GM12872 (cell line): Measurements from ENCODE around the gene IL31.

Experiments
- TF ChIP-seq, protein P1 (sequence below): IDR thresholded peaks from 3 replicates; pipeline ENCODE4 v1.5.1; 2011; ENCODE audit warnings: low read depth, mild to moderate bottlenecking, low read length, moderate library complexity; ENCODE audit not compliant: insufficient read depth

The IL31 gene

DNA sequence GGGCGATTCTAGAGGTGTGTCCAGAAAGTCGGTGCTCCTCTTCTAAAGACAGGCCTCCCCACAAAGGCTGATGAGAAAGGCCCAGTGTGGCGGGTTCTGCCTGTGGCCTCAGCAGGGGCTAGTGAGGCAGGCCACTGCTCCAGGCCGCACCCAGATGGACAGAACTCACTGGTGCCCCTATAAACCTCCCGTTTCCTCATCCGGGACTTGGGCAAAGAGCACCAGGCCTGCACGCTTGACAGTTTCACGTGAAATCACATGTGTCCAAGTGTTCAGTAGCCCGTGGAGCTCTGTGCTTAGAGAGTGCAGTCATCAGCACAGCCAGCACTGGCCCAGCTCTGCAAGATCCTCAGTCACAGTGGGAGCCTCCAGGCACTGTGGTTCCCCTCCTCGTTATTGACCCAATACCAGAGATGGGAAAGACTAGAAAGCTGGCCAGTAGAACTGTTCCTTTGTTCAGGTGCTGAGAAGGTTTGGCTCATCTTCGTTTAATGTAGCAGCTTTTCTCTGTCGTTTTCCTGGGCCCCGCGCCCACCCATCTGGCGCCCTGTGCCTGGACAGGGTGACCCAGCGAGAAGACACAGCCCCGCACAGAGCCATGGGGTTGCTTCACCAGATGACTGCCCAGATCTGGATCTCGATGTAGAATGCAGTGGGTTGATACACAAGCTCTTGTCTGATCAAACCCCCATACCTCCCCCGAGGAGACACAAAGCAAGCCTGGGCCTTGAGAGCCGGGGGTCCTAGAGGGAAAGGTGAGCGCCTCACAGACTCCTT lies 26.3 kb downstream of the IL31 start:
- TF ChIP-seq, protein P1, sequence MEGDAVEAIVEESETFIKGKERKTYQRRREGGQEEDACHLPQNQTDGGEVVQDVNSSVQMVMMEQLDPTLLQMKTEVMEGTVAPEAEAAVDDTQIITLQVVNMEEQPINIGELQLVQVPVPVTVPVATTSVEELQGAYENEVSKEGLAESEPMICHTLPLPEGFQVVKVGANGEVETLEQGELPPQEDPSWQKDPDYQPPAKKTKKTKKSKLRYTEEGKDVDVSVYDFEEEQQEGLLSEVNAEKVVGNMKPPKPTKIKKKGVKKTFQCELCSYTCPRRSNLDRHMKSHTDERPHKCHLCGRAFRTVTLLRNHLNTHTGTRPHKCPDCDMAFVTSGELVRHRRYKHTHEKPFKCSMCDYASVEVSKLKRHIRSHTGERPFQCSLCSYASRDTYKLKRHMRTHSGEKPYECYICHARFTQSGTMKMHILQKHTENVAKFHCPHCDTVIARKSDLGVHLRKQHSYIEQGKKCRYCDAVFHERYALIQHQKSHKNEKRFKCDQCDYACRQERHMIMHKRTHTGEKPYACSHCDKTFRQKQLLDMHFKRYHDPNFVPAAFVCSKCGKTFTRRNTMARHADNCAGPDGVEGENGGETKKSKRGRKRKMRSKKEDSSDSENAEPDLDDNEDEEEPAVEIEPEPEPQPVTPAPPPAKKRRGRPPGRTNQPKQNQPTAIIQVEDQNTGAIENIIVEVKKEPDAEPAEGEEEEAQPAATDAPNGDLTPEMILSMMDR, result no peak

DNA sequence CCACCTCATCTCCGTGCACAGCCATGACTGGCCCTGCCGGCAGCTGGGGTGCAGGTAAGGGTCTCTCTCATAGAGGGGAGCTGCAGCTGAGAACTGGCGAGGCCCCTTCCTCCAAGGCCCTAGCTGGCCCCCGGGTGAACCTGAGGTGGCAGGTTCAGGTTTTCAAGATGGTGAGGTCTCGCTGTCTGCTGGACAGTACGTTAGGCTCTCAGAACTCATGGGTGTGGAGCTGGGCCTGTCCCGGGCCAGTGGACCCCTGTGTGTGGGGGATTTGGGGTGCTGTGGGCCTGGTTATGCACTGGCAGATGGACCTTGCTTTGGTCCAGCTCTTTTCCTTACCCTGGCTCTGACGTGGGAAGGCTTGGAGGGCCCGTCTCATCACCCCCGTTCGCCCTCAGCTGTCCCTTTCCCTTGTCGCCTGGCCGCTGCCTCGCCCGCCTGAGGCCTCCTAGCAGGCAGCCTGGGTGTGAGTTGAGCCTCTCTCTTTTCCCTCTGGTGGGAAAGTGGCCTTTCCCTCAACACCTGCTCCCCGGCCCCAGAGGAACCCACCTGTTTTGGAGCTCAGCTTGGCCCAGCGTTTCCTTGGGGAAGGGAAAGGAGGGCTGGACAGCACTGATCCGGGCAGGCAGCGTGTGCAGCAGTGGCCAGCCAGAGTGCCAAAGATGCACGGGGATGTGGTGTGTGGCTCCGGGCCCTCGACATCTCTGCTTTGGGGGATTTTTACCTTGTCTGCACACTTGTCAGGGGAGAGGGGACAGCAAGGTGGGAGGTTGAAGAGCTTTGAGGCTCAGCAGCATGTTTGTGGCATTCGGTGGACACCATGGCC lies 28.3 kb downstream of the IL31 start:
- TF ChIP-seq, protein P1, result no peak

DNA sequence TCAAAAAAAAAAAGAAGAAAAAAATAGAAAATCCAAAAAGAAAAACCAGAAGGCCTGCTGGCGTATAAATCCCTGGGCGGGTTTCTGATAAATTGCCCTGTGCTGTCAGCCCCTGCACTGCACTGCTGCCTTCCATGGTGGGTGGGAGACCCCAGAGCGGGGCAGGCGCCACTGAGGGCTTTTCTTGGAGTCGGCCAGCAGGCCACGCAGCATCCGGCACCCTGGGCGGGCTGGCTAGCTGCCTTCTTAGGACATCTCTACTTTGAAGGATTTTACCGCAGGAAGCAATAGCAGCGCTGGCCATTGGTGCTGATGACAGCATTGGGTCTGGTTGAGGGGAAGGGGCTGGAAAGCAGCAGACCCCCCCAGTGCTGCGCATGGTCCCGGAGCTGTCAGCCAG lies 29.1 kb downstream of the IL31 start:
- TF ChIP-seq, protein P1, result no peak

DNA sequence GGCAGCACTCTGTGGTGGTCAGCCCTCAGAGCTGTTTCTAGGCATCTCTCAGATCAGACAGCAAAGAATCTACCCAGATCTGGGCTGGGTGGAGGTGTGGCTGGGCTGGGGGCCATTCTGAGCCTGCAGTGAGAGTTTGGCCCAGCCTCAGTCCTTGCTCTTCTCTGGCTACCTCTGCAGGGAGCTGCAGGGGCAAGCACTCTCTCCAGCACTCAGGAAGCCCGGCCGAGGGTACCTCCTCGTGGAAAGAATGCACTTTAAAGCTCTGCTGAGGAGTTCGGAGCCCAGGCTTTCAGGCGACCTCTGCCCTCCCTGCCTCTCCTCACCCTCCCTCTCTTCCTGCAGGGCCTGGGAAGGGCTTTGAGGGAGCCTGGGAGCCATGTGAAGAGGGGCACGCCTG lies 31.2 kb downstream of the IL31 start:
- TF ChIP-seq, protein P1, result no peak

DNA sequence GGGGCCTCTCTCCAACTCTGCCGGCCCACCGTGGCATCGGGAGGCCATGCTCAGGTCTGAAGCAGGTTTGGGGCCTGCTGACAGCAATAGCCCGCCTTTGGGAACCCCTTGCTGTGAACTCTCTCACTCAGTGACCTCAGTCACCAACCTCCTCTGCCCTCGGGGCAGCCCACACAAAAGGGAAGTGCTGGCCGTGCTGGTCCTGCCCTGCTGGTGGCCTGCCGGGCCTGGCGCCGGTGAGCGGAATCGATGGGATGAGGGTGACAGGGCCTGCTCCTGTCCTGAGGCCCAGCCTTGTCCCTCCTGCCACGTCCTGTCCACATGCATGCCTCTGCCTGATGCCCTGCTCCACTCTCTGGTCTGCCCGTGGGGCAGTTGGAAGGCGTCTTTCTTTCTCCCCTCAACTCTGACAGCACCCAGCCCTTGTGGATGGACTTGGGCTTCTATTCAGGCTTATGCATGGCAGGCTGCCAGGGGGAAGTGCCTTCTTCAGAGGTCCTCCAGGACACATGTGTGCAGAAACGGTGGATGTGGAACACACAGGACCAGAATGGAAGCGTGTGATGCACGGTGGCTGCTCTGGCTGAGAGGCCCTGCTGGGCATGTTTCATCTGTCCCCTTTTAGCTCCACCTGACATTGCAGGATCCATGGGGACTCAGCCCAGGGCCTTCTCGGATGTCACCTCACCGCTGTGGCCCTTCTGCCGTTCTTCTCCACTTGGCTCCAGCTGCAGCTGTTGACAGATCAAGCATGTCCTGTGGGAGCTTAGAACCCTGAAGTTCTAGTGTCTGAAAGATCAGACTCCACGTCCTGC lies 31.9 kb downstream of the IL31 start:
- TF ChIP-seq, protein P1, result no peak

DNA sequence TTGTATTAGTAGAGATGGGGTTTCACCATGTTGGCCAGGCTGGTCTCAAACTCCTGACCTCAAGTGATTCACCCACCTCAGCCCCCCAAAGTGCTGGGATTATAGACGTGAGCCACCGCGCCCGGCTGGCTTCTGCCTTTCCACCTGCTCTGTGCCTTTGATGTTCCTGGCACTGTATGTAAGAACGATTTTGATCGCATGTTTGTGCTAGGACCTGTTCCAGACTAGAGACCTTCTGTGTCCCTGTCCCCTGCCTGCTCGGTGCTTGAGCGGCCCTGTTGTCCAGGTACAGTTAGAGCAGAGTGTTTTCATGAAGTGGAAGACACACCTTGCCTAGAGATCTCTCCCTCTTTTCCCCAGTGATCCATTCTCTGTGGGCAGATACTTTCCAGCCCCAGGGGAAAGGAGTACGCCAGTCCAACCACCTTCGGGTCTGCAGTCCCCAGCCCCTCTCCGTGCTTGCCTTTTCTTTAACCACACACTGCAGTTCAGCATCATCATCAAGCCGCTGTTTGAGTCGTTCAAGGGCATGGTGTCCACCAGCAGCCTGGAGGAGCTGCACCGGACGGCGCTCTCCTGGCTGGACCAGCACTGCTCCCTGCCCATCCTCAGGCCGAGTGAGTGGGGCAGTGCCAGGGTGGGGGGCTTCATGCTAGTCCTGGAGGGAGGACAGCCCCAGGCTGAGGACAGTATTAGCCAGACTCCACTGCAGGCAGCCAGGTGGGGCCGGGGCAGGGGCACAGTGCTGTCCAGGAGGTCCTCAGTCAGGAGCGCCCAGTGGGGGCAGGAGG lies 33.4 kb downstream of the IL31 start:
- TF ChIP-seq, protein P1, result no peak
